KBM-7 (cell line): ENCODE data around the gene PVALEF.

Source experiments
- DNase-seq: peaks from one replicate; pipeline ENCODE4 v3.0.0-alpha.2; 2015
- in situ Hi-C: fragments of 300-500 bp; cut with MboI; formaldehyde crosslinking; loops from 2 replicates; pipeline ENCODE4 v1.14.3; 2020; ENCODE audit warnings: low sequenced_read_pairs, low pct_unique_long_range_greater_than_20kb, mixed read lengths

Gene PVALEF

DNA sequence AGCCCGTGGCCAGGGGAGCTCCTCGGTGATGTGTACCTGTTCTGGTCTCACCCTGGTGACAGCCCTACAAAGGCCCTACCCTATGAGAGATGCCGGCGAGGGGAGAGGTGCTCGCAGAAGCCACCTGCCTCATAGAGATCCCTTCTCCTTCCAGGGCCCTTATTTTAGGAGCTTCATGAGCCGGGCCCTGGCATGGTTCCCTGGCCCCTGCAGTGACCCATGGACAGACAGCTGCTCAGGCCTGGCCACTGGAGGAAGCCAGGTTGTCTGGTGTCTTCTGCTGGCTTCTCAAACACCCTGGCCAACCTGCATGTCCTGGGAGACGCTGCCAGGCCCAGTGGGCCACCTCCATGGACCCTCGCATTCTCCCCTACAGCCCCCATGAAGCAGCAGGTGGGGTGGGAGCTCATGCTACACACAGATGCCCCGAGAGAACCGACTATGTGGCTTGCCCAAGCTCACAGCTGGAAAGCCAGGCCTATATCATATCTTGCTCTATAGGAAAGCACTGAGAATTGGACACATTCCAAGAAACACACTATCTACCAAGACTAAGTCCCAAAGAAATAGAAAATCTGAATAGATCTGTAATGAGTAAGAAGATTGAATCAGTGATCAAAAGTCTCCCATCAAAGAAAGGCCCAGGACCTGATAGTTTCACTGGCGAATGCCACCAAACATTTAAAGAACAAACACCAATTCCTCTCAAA lies 7.9 kb downstream of the PVALEF start:
- no peak for DNase-seq
- in situ Hi-C loops: no loop called here

DNA sequence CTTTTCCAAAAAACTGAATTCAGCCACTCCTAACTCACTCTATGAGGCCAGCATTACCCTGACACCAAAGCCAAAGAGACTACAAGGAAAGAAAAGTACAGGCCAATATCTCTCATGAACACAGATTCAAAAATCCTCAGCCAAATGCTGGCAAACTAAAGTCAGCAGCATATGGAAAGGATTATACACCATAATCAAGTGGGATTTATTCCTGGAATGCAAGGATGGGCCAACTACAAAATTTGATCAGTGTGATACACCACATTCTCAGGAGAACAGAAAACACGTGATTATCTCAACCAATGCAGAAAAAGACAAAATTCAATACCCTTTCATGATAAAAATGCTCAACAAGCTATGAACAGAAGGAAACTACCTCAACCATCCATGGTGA lies 8.5 kb downstream of the PVALEF start:
- in situ Hi-C loops: no loop called here
- no peak for DNase-seq

DNA sequence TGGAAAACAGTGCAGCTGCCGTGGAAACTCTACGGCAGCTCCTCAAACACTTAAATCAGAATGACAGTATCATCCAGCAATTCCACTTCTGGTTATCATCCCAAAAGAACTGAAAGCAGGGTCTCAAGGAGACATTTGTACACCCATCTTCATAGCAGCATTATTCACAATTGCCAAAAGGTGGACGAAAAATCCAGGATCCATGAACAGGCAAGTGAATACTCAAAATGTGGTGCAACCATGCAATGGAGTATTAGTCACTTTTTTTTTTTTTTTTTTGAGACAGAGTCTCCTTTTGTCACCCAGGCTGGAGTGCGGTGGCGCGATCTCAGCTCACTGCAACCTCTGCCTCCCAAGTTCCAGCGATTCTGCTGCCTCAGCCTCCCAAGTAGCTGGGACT lies 11.4 kb downstream of the PVALEF start:
- peak; percentile 25 for DNase-seq
- in situ Hi-C loops: no loop called here

DNA sequence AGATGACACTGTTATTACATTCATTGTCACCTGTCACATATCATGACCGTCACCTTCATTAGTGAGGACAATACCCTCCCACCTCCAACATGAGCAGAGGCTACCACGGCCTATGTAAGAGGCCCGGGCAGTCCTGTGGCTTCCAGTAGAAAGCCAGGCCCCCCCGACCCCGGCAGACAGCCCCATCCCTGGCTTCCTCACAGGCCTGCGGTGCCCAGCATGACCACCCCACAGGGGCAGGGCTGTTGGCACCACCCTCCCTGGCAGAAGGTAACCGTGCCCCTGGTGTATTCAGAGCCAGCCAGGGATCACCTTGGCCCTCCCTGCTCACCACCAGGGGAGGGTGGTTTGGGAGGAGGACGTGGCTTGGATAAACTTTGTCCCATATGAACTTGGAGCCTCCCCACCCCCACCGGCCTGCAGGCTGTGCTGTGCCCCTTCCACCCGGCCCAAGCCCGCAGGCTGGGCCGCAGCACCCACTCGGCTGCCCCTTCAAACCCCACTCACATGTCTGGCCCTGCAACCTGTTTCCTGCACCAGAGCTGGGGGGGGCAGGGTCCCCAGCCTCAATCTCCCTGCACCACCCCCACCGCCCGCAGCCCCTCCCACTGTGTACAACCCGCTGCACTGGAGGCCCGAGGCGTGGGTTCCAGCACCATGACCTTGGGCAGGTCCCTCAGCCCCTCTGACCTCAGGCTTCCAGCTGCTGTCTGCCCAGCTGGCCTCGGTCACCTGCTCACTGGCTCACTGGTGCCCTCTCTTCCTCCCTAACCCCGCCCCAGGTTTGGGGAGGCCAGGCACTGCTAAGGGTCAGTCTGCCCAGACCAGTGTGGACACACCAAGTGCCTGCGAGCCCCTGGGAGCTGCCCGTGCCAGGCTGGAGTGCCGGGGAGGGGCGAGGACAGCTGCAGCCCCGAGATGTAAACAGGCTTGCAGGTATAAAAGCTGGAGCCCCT lies 13.1 kb downstream of the PVALEF start:
- no peak for DNase-seq

DNA sequence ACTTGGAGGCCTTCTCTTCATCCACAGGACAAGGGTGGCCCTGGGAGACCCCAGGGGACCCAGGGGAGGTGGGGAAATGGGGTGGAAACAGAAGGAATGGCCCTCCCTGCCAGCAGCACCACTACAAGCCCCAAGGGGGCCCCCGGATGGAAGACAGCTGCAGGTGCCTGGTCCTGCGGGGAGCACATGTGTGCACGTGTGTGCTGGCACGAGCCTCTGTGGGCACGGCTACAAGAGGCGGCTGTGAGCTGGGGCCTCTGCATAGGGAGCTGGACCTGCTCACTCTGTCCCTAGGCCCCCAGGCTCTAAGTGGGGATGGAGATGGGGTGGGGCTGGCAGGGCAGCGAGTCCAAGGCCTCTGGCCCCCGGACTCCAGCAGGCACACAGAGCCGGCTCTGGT lies 13.9 kb downstream of the PVALEF start:
- DNase-seq: no peak
- in situ Hi-C loops: no loop called here

More for the DNA sequence above, 13.1 kb downstream of the PVALEF start:
- in situ Hi-C loops: no loop called here

DNA sequence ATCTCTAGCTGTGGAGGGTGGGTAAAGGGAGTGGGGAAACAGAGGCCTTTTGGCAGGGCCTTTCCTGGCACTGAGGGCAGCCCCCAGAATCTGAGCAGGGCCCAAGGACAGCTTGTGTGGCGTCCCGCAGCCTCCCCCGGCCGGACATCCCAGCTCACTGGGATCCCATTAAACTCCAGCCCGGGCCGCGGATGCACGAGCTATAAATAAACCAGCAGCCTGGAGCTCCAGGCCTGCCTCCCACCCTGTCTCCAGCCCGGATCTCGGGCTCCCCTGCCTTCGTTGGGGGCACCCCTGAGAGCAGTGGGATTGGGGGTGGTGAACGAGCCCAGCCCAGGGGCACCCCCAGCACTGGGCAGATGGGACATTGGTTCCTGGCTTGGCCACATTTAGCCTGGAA lies 14.6 kb downstream of the PVALEF start:
- in situ Hi-C loops: no loop called here
- DNase-seq: no peak

- in situ Hi-C loops: no loop called here
- DNase-seq: no peak
Observed at GRCh38 chr17:81180836-81181810, 15.8 kb downstream of the PVALEF start.

GRCh38 chr17:81181811-81182185 lies 16.5 kb downstream of the PVALEF start:
- DNase-seq: no peak
- in situ Hi-C loops: no loop called here

DNA sequence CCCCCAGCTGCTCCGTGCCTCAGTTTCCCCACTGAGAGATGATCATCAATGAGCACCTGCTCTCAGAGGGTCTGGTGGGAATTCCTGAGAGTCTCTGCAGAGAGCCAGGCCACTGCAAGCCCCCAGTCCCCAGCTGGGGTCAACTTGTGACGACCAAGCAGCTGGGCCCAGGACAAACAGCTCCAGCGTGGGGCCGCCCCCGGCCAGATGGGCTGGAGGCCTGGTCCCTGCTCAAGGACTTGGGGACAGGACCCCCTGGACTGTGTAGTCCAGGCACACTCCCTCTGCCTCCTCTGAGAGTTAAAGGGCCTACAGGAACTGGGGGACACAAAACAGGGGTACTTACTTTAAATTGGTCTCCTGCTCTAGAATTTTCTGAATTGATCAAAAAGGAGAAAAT lies 17.3 kb downstream of the PVALEF start:
- in situ Hi-C loops: no loop called here
- DNase-seq: no peak

DNA sequence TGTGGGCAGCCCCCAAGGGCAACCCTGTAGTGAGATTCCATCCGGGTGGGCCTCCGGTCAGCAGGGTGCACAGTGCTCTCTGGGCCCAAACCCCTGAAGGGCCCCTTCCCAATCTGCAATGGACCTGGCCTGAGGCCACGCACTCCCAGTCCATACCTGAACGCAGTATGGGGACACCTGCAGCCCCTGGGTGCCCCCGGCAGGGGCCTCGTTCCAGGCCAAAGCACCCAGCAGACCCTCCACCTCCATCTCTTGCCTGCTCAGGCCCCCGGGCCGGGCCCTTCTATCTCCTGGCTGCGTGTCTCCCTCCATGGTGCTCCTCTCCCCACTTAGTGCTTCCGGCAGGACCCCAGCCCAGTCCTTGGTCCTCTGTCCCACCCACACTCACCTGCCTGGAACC lies 18.0 kb downstream of the PVALEF start:
- in situ Hi-C loops: no loop called here
- no peak for DNase-seq

- in situ Hi-C loops: no loop called here
- DNase-seq: no peak
Observed at GRCh38 chr17:81183807-81184206, 18.5 kb downstream of the PVALEF start.

GRCh38 chr17:81184555-81184954 lies 19.2 kb downstream of the PVALEF start:
- no peak for DNase-seq
- in situ Hi-C loops: no loop called here

- in situ Hi-C loops: no loop called here
Observed at GRCh38 chr17:81186203-81186602, 20.9 kb downstream of the PVALEF start.

GRCh38 chr17:81187120-81187519 lies 21.8 kb downstream of the PVALEF start:
- DNase-seq: no peak
- in situ Hi-C loops: no loop called here

More at GRCh38 chr17:81186203-81186602, 20.9 kb downstream of the PVALEF start:
- DNase-seq: no peak

GRCh38 chr17:81187586-81188490 lies 22.5 kb downstream of the PVALEF start:
- in situ Hi-C loops: no loop called here

DNA sequence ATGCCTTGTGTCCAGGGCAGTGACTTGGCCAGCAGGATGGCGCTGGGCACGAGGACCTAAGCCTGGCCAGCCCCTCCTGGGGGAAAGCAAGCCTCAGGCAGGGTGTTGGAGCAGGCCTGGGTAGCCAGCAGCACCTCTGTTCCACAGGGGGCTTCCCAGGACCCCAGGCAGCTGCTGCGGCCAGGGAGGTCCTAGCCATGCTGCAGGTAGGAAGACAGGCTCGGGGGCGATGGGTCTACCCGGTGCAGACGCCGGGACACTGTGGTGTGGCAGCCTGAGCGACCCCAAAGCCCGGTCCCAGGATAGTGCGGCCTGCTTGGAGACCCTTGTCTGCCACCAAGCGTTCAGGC lies 23.2 kb downstream of the PVALEF start:
- no peak for DNase-seq
- in situ Hi-C loops: no loop called here

More at GRCh38 chr17:81187586-81188490, 22.5 kb downstream of the PVALEF start:
- no peak for DNase-seq

- DNase-seq: no peak
- in situ Hi-C loops: no loop called here
Observed at GRCh38 chr17:81189016-81189415, 23.7 kb downstream of the PVALEF start.
